EL (cell line): ENCODE measurements around the gene CGNL1.
A peak's percentile ranks its signal among the peaks of the same experiment; 100 is the strongest.

ENCODE experiments used
- DNase-seq: peaks from one replicate; pipeline ENCODE4 v3.0.0-alpha.2; 2016

The CGNL1 gene

DNA sequence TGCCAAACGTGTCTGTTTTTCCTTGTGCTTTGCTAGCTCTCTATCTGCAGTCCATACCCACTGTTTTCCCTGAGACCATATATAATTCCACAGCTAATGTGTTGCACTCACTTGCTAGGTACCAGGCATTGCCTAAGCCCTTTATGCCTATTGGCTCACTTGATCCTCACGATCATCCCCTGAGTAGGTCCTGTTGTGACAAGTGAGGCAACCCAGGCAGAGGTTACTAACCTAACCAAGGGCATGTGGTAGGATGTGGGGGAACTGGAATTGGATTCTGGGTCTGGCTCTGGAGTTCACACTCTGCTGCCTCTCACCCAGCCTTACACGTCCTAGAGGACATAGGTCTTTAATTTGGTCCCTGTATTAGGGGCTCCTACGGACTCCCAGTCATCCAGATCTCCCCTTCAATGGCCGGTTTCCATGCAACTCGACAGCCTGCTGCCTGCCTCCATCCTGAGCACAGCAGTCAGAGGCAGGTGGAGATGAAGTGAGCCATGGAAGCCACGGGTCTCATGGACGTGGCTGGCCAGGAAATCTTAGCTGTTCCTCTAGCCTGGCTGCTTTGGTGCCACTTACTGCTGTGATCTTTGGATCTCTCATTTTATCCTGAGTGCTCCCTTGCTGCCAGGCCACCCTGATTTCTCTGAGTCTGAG, 176.5 kb downstream of the CGNL1 start:
- no peak for DNase-seq

DNA sequence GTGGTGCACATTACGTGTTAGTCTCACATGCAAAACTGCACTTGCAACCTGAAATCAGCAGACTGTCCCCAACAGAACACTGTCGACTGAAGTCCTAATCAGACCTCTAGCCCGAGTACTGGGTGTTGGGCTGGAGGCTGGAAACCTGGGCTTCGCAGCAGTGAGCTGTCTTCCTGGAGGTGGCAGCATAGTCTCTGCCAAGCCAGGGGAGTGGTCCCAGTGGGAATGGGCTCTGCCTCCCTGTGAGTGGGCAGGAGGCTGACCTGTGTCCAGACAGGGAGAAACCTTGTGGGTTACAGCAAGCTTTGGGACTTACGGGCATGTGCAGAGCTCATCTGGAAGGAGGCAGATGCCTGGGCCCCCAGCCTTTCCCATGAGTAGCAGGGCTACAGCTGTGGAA, 177.2 kb downstream of the CGNL1 start:
- no peak for DNase-seq

DNA sequence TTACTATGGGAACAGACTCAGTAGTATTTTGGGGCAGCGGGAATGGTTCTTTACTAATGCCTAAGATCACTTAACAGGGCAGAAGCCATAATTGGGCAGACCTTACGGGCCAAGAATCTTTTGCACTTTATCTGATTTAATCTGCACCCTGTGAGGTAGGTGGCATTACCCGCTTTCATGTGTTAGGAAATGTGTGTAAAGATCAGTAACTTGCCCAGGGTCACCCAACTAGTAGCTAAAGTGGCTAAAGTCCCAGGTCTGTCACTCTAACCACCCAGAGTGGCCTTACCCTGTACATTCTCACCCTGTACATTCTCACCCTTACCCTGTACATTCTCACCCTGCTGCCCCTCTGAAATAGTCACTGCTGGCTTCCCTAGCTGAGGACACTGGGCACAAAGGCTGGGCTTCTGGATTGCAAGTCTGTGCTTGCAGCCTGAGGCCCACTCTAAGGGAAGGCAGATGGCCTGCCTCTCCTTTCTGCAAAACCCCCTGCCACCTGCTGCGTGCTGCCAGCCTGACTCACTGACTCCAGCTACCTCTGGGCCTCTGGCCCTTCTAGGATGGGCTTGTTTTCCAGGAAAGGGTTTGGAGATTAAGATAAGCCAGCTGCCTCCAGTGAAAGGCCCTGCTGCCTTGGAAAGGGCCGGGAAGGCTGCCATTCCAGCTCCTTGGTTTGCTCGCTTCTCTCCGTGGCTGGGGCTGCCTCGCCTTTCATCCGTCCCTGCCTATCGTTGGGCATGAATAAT, 177.9 kb downstream of the CGNL1 start:
- DNase-seq: no peak

DNA sequence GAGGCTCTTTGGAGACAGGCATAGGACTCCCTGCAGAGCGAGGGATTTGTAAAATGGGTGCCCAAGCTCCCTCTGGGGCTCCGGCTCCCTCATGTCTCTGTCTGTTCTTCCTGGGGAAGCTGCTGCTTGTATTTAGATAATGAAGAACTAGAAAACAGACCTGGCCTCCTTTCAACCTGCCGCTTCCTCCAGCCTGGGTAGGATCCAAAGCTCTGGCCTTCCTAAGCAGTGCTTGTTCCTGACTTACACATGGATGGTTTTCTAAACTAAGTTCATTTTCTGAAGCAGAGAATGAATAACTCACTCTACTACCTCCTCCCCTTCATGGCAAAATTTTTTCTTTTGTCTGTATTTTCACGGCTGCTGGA, 178.5 kb downstream of the CGNL1 start:
- no peak for DNase-seq

DNA sequence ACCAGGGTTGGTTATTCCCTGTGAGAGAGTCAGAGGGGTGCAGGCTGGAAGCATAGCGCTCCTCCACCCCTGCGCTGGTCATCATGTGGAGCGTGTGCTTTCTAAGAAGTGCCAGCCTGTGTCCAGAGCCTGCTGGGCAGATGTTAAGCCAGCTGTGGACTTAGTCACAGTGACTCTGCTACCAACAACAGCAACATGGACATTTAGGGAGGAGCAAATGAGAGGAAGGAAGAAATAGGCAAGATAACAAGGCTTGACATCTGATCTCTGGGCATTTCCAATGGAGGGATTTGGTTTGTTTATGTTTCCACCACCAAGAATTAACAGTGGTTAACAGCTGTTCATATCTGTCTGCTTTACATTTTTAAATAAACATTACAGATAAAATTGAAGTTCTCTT, 179.0 kb downstream of the CGNL1 start:
- DNase-seq: no peak

DNA sequence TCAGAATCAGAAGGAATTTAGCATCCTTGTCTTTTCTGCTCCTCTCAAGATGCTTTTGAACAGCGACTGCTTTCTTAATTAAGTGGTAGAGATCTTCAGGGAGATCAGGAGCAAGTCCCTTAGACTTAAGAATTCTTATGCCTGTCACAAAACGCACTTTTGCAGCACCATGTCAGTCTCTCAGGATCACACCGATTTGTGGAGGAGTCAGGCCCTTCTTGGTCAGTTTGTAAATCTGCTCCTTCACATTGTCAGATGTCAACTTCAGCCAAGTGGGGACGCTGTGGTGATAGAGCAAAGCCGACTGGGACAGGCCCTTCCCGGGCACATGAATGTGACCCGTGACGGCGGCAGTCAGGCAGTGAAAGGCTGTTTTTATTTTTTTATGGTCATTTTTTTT, 179.7 kb downstream of the CGNL1 start:
- no peak for DNase-seq

DNA sequence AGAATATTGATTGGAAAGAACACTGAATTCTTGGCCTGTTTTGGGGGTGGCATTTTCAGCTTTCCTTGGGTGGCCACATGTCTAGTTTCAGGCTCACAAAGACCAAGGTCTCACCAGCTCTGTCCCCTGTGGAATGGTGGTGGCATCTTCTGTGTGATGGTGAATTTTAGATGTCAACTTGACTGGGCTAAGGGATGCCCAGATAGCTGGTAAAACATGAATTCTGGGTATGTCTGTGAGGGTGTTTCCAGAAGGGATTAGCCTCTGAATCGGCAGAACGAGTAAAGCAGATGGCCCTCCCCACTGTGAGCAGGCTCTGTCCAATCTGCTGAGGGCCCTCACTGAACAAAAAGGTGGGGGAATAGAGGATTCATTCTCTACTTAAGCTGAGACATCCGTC, 181.0 kb downstream of the CGNL1 start:
- no peak for DNase-seq

DNA sequence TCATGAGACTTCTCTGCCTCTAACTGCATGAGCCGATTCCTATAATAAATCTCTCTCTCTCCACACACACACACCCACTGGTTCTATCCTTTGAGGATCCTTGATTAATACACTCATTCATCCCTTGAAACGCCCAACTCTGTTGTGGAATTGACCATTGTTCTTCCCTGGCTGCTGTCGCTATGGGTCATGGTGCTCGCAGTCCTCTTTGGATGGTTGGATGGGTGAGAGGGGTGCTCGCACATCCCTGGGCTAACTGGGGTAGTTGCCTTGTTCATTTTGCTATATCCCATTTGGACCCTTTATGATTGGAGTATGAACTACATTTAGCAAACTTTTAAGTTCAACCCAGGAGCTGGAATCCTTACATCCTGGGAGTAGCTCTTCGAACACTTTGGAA, 181.5 kb downstream of the CGNL1 start:
- no peak for DNase-seq

DNA sequence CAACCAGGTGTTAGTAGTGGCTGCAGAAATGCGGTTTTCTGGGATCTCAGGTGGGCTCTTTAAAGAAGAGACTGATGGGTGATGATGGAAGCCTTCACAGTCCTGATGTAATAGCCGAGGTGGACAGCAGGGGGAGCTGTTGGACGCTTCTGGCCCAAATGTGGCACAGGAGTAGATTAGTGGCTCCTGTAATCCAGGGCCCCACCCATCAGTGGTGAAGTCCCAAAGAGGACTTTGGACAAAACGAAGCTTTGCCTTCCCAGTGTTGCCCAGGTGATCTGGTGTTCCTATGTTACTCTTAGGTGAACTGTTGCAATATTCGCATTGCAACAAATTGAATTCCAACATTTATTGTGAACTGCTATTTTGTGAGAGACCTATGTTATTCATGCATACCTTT, 183.6 kb downstream of the CGNL1 start:
- peak; percentile 54 for DNase-seq

DNA sequence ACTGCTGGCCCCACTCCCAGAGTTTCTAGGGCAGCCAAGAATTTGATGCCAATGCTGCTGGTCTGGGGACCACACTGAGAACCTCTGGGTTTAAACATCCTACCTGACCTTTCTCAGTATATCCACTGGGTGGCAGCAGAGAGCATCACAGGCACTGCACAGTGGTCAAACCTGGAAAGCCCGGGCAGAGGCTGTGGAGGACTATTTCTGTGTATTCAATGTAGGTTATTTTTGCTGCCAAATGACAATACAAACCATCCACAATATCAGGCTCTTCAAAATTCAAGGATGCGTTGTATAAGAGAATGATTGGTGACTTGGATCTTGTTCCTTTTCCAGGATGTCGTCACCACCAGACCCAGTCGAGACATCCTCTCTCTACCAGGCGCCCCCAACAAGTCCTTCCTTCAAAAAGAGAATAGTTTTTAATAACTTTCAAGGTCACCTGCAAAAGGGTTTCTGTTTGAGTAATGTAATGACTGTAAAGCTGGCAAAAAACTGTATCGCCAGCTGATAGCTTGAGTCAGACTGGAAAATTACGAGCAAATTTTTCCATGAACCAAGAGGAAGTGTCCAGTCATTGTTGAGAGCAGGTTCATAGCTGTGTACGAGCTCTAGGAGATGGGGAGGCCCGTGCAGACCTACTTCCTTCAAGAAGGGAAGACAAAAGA, 184.9 kb downstream of the CGNL1 start:
- DNase-seq: peak; percentile 79

DNA sequence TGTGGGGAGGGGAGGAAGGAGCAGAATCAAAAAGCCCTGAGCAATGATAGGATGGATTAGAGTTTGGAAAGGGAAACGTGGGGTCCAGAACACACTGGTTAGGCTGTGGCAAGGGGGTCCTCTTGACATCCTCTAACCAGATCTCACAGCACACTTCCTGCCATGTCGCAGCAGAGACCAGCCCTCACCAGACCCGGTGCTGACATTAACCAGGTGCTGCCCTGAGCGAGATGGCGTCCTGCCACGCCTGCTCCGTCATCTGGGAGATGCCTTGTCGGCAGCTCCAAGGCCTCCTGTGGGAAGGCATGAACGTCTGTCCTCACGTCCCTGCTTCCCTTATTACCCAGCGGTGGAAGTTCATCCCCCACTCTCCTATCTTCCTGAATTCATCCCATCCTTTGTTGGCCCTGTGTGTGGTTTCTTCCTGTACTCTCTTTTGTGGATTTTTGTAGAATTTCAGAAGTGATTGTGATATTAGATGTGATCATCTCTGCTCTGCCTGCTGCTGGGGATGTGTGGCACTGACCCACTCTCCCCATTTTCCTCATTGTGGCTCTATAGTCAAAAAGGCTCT, 186.0 kb downstream of the CGNL1 start:
- no peak for DNase-seq

DNA sequence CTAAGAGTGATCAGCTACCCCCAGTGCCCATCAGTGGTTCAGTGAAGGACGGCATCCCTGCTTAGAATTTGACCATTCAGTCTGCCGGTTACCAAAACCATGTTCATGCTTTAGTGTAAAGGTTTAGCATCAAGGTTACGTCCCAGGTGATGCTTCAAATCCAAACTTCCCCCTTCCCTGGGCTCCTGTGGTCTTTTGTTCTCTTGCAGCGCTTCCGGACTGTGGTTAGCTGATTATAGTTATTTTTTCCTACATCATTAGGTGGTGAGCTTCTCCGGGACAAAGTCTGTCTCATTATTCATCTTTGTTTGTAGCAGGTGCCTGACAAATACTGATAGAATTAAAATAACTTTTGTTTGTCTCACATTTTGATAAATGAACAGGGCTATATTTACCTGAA, 187.1 kb downstream of the CGNL1 start:
- DNase-seq: no peak

DNA sequence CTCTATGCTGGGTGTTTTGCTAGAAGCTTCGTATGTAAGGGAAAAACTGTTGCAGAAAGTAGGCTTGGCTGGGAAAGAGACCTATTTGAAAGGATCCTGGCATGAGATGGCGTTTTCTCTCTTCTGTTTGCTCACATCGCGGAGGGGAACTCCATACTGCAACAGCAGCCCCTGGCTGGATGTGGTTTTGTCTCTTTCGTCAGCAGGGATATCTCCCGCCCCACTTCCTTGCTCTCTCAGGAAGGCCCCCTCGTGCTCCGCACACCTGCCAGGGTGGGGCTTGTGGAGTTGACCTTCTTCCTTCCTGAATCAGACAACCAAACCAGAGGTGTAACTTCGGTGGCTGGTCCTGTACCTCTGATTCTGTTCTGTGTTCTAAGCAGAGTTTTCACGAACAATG, 189.0 kb downstream of the CGNL1 start:
- no peak for DNase-seq

DNA sequence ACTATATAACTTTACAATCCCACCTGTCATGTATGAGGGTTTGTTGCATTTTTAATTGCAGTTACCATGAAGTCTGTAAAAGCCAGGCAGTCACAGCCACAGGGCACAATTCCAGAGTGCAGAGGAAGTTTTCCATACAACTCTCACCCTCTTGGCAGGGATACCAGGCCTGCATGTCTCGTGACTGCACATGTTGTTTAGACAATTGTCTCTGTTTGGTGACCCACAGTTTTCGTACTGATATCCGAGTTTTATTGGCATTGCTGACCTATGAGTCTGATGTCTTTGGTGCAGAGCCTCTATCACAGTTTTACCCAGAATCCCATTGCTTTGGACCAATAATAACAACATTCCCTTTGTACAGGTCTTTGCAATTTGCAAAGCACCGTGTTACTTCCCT, 190.5 kb downstream of the CGNL1 start:
- peak; percentile 57 for DNase-seq

DNA sequence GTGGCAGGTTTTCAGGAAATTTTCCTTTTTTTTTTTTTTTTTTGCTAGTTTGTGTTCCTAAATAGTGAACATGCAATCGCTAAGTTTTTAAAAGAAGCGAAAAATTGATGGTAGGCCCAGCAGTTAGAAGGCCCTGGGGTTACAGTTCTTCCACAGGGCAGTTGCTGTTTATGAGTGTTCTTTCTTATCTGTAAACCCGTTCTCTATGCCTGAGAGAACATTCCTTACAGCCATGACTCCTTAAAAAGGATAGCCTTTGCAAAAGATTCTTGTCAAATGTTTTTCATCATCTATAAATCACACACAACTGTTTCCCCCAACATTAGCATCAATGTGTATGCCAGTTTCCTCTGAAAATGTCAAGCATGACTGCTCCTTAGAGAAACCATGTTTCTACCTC, 191.6 kb downstream of the CGNL1 start:
- DNase-seq: no peak

DNA sequence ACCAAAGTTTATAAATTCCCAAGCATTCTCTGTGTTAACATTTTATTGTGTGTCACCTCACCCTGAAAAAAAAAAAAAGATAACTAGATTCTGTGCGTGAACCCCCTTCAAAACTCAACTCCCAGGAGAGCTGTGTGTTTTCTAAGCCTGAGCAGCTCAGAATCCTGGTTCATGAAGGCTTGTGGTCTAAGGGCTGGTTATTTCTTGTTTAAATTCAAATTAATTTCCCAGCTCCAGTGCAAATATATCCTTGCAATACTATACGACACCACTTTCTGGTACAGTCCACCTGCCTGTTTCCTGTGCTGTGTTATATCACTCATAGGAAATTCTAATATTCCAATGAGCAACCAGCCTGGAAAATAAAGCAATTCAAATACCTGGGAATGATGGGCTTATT, 192.0 kb downstream of the CGNL1 start:
- no peak for DNase-seq

DNA sequence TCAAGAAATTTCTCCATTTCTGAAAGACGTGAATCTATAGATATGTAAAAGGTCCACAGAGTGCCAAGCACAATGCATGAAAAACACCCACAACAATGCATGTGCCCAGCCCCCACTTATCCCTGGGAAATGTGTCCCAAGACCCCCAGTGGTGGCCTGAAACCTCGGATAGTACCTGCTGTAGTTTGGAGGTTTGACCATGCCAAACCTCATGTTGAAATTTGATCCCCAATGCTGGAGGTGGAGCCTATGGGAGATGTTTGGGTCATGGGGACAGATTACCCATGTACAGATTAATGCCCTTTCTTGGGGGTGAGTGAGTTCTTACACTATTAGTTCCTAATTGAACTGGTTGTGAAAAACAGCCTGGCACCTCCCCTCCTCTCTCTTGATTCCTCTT, 194.0 kb downstream of the CGNL1 start:
- DNase-seq: no peak

DNA sequence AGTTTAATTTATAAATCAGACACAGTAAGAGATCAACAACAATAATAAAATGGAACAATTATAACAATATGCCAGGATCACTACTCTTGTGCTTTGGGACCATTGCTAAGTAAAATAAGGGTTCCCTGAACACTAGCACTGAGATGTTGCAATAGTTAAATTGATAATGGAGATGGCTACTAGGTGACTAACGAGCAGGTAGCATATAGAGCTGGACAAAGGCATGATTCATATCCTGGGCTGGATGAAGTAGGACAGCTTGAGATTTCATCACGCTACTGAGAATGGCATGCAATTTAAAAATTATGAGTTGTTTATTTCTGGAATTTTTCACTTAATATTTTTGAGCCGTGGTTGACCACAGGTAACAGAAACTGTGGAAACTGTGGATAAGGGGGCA, 194.7 kb downstream of the CGNL1 start:
- peak; percentile 77 for DNase-seq

DNA sequence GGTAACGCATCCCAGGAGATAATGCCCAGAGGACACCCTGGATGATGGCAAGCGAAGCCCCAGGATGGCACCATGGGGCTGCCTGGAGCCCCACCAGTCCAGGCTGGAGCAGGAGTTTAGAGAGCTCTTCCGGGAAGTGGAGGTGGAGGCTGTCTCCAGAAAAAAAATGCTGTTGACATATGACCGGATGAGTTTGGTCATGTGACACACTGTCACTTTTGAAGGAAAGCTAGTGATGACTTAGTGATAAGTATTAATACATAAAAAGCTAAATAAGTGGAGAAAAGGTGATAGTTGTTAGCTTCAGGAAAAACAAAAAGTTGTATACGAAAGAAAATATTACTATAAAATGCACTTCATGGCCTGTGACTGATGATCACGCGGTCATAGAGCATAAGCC, 195.4 kb downstream of the CGNL1 start:
- no peak for DNase-seq

DNA sequence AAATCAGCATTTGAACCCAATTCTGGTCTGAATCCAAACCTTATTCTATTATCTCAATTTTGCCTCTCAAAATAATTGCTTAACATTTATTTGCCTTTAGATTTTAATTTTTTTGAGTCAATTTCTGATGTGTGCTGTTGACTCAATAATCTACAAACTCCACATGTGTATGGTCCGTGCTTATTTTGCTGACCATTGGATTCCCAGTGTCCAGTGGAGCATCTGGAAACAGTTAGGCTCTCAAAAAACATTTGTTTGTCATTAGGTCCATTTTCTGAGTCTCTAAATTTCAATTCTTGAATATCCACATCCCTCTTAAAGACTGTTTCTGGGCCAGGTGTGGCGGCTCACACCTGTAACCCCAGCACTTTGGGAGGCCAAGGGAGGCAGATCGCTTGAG, 196.2 kb downstream of the CGNL1 start:
- no peak for DNase-seq

DNA sequence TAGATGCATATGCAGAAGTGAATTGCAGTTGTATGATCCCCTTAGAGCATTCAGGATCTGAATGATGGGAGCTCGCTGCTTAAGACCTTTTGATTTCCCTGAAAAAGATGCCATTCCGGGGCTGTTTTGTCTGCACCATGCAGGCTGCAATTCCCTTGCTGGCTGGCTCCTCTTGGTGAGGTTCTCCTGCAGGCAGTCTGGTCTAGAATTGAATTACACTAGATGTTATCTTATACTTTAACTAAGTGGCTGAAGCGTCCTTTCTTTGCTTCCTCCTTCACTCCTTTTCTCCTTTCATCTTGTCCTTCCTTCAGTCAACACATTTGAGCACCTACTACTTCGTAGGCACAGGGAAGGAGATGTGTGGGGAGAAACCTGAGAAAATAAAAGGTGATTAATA, 196.8 kb downstream of the CGNL1 start:
- no peak for DNase-seq

DNA sequence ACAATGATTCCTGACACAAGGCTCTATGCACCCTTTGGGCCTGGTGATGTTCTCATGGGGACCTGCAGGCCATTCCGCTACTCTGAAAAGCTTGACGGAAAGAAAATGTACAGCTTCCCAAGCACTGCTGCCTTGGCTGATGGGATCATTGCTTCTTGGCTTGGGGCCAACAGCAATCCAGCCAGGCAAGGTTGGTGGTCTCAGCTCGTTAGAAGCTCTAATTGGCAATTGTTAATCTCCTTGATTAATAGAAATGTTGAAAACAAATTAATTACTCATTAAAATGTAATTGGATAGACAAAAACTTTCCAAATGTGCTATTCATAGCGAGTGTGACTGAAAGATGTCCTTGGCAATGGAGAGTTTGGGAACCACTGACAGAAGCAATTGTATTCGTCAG, 199.1 kb downstream of the CGNL1 start:
- DNase-seq: no peak

DNA sequence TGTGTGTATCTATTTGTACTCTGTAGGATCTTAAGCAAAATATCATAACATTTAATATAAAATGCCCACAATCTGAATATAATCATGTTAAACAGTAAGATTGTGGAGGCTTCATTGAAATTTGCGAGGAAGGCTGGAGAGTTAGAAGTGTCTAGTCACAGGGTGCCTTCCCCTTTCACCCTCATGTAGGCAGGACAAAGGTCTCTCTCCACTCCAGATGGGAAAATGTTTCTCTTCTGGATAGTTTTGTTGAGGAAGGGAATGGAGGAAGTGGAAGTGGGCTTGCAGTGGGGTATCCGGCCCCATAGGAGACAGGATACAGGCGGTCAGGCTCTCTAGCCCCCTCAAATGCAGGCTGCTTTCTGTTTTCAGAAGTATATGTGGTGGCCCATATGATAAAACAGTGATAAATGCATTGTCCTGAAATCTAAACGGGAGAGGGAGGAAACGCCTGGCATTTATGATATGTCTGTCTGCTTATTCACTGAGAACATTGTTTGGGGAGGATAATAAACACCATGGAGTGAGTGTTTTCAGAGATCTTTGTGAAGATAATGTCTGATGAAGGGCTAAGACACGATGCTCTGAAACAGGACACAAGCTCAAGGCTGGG, 202.1 kb downstream of the CGNL1 start:
- DNase-seq: no peak

DNA sequence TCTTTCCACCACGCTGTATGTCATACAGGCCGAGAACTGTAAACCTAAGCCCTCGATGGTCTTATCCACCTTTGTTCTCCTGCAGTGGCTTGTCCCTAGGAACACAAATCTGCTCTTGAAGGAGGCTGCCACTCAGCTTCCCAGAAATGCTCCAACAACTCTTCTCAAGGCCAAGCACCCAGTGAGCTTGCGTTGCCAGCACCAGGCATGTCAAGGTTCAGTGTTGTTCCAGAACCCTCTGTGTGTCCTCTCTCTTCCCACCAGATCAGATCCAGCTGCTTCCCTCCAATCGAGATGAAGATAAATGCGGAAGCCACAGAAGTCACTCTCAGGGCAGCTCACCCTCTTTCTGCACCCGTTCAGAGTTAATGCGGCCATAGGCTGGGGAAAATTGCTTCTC, 204.1 kb downstream of the CGNL1 start:
- DNase-seq: no peak
